Measurements from ENCODE around the gene DEDD2.

- TF ChIP-seq POLR2A (IDR thresholded peaks at IDR 0.05): no peak
- TF ChIP-seq, protein P1, sequence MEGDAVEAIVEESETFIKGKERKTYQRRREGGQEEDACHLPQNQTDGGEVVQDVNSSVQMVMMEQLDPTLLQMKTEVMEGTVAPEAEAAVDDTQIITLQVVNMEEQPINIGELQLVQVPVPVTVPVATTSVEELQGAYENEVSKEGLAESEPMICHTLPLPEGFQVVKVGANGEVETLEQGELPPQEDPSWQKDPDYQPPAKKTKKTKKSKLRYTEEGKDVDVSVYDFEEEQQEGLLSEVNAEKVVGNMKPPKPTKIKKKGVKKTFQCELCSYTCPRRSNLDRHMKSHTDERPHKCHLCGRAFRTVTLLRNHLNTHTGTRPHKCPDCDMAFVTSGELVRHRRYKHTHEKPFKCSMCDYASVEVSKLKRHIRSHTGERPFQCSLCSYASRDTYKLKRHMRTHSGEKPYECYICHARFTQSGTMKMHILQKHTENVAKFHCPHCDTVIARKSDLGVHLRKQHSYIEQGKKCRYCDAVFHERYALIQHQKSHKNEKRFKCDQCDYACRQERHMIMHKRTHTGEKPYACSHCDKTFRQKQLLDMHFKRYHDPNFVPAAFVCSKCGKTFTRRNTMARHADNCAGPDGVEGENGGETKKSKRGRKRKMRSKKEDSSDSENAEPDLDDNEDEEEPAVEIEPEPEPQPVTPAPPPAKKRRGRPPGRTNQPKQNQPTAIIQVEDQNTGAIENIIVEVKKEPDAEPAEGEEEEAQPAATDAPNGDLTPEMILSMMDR (IDR thresholded peaks at IDR 0.05): no peak
These were observed 20.1 kb downstream of the DEDD2 start for GRCh38 chr19:42197375-42197817.

Measured in testis (tissue), 2 donors.